DOHH2 (cell line): ENCODE results near the gene BCAR3.

ENCODE experiments used
- H3F3A ChIP-seq: fragments of 200-600 bp; sonication (generic), shearing (Covaris generic); 2 replicates; pipeline ENCODE4 v1.6.0; 2016; ENCODE audit warnings: antibody characterized with exemption, mild to moderate bottlenecking; ENCODE audit not compliant: control insufficient read depth, insufficient read depth
- H3K27ac ChIP-seq: fragments of 200-600 bp; sonication (generic); 2 replicates; pipeline ENCODE4 v1.5.1; 2014; ENCODE audit warnings: low read depth, mild to moderate bottlenecking, low read length, moderate library complexity
- H3K27me3 ChIP-seq: fragments of 200-600 bp; sonication (generic); 2 replicates; pipeline ENCODE4 v1.6.1; 2014; ENCODE audit warnings: mild to moderate bottlenecking, low read length, mixed read lengths; ENCODE audit not compliant: control insufficient read depth
- H3K36me3 ChIP-seq: fragments of 200-600 bp; sonication (generic); 2 replicates; pipeline ENCODE4 v1.6.1; 2014; ENCODE audit warnings: mild to moderate bottlenecking, low read length, moderate library complexity, mixed read lengths; ENCODE audit not compliant: control insufficient read depth
- H3K4me1 ChIP-seq: fragments of 200-600 bp; sonication (generic); 2 replicates; pipeline ENCODE4 v1.6.1; 2014; ENCODE audit warnings: mild to moderate bottlenecking, low read length, mixed read lengths; ENCODE audit not compliant: control insufficient read depth
- H3K4me2 ChIP-seq: fragments of 200-600 bp; sonication (generic); 2 replicates; pipeline ENCODE4 v1.6.0; 2014; ENCODE audit warnings: mild to moderate bottlenecking, low read length, moderate library complexity
- H3K4me3 ChIP-seq: fragments of 200-600 bp; sonication (generic); 2 replicates; pipeline ENCODE4 v1.5.1; 2014; ENCODE audit warnings: mild to moderate bottlenecking, low read length, mixed read lengths
- H3K79me2 ChIP-seq: fragments of 200-600 bp; sonication (generic); 2 replicates; pipeline ENCODE4 v1.6.1; 2014; ENCODE audit warnings: mild to moderate bottlenecking, low read length, mixed read lengths; ENCODE audit not compliant: control insufficient read depth
- H3K9me2 ChIP-seq: fragments of 200-600 bp; sonication (generic); replicated peaks from 2 replicates; pipeline ENCODE4 v1.6.1; 2014; ENCODE audit warnings: mild to moderate bottlenecking, low read length, mixed read lengths; ENCODE audit not compliant: control insufficient read depth
- H3K9me3 ChIP-seq: fragments of 200-600 bp; sonication (generic); 2 replicates; pipeline ENCODE4 v1.6.1; 2014; ENCODE audit warnings: antibody characterized with exemption, low read length, mixed read lengths; ENCODE audit not compliant: control insufficient read depth, insufficient read depth
- H4K20me1 ChIP-seq: fragments of 200-600 bp; sonication (generic); 2 replicates; pipeline ENCODE4 v1.6.0; 2014; ENCODE audit warnings: low read depth, mild to moderate bottlenecking, antibody characterized with exemption, low read length, moderate library complexity; ENCODE audit not compliant: control insufficient read depth, insufficient read depth
- EZH2phosphoT487 ChIP-seq: fragments of 200-600 bp; sonication (generic); IDR thresholded peaks from 2 replicates; pipeline ENCODE4 v1.6.1; 2017; ENCODE audit warnings: borderline replicate concordance, mild to moderate bottlenecking, antibody characterized with exemption, low read length, moderate library complexity, mixed read lengths
- TF ChIP-seq, protein P1 (sequence below): fragments of 200-600 bp; sonication (generic); IDR thresholded peaks from one replicate; pipeline ENCODE4 v1.5.1; 2014; ENCODE audit warnings: antibody characterized with exemption, mild to moderate bottlenecking, low read depth, low read length; ENCODE audit not compliant: poor library complexity, severe bottlenecking

BCAR3 gene

DNA sequence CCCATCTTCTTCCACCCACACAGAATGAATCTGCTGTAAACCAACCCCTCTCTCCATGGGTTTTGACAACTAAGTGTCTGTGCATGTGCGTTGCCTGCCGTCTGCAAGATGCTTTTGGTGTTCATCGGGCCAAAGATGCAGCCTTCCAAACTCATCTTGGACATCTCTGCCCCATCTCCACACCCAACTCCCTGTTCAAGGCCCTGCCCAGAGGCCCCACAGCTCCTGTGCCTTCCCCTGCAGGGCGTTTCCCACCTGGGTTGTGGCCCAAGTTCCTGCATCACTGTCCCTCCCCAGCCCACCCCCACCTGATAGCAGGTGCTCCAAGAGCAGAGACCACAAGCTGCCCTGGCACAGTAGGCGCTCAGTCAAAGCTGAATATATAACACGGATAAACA lies 103.2 kb downstream of the BCAR3 start:
- H3K27me3 ChIP-seq = no peaks in the 10 kb centered on the region
- no peaks in the 10 kb centered on the region for H3K9me2 ChIP-seq
- H3K4me3 ChIP-seq = no peak overlapping the region
- no peaks in the 10 kb centered on the region for H3F3A ChIP-seq
- TF ChIP-seq EZH2phosphoT487 = no peak
- TF ChIP-seq, protein P1, sequence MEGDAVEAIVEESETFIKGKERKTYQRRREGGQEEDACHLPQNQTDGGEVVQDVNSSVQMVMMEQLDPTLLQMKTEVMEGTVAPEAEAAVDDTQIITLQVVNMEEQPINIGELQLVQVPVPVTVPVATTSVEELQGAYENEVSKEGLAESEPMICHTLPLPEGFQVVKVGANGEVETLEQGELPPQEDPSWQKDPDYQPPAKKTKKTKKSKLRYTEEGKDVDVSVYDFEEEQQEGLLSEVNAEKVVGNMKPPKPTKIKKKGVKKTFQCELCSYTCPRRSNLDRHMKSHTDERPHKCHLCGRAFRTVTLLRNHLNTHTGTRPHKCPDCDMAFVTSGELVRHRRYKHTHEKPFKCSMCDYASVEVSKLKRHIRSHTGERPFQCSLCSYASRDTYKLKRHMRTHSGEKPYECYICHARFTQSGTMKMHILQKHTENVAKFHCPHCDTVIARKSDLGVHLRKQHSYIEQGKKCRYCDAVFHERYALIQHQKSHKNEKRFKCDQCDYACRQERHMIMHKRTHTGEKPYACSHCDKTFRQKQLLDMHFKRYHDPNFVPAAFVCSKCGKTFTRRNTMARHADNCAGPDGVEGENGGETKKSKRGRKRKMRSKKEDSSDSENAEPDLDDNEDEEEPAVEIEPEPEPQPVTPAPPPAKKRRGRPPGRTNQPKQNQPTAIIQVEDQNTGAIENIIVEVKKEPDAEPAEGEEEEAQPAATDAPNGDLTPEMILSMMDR = no peak
- H3K36me3 ChIP-seq = peaks cover 91% of the 10 kb centered on the region
- no peaks in the 10 kb centered on the region for H3K9me3 ChIP-seq
- H3K4me2 ChIP-seq = no peak overlapping the region
- no peaks in the 10 kb centered on the region; the same call in 1 of the 2 replicates for H3K79me2 ChIP-seq
- H3K4me1 ChIP-seq = no peaks in the 10 kb centered on the region
- no peak overlapping the region for H3K27ac ChIP-seq
- H4K20me1 ChIP-seq = no peaks in the 10 kb centered on the region

DNA sequence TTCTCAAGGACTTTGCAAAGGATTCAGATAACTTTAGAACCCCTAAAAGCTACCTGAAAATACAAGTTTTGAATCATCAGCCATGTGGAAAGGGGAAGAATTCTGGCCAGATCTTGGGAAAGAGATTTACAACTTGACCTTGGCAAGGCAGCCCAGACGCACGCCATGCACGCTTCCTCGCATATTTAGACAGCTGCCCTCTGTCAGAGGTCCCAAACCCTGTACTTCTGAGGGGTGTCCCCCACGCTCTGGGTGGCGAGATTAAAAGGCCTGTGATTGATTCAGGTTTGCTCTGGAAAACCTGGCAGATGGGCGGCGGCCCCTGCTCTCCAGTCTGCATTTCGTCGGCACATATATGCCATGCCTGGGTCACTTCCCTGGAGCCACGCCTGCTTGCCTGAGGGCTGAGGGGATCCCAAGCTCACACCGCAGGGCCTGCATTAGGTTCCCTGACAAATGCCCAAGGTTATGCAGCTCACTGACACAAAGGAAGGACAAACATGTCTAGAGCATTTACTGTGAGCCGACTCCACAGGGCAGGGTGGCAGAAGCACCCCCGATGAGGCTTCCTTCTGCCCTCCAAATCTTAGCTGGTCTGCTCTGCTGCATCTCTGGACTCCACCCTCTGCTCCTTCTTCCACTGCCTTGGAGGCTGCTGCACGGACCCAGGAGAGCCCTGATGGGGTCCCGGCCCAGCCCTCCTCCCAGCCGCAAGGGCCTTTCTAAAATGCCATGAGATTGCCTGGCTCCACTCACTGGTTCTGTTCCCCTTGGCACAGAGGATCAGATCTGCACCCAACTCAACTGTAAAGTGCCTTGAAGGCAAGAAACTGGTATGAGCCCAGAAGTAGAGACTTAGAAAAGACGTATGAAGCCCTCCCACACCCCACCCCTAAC lies 103.9 kb downstream of the BCAR3 start:
- H3K27me3 ChIP-seq = no peaks in the 10 kb centered on the region
- TF ChIP-seq EZH2phosphoT487 = no peak
- TF ChIP-seq, protein P1 = no peak
- H3K27ac ChIP-seq = no peak overlapping the region
- H4K20me1 ChIP-seq = no peaks in the 10 kb centered on the region
- no peak overlapping the region for H3K4me3 ChIP-seq
- no peaks in the 10 kb centered on the region for H3K9me3 ChIP-seq
- H3K4me2 ChIP-seq = no peak overlapping the region
- no peaks in the 10 kb centered on the region for H3F3A ChIP-seq
- H3K79me2 ChIP-seq = no peaks in the 10 kb centered on the region; the same call in 1 of the 2 replicates
- no peaks in the 10 kb centered on the region for H3K9me2 ChIP-seq
- peaks cover 88% of the 10 kb centered on the region for H3K36me3 ChIP-seq
- no peaks in the 10 kb centered on the region for H3K4me1 ChIP-seq

DNA sequence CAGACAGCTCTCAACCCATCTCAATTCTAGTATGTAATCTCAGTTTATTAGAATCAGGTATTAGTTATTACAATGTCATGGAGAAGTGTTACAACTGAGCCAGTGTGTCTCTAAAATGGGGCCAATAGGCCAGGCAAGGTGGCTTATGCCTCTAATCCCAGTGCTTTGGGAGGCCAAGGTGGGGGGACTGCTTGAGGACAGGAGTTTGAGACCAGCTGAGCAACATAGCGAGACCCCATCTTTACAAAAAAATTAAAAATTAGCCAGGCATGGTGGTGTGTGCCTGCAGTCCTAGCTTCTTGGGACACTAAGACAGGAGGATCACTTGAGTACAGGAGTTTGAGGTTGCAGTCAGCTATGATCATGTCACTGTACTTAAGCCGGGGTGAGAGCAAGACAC lies 104.9 kb downstream of the BCAR3 start:
- Histone ChIP-seq H3K4me2 (no peak overlapping the region), H3K9me2 (no peaks in the 10 kb centered on the region), H3K27ac (no peak overlapping the region), H3K79me2 (no peaks in the 10 kb centered on the region; the same call in 1 of the 2 replicates), H4K20me1 (no peaks in the 10 kb centered on the region), H3K9me3 (no peaks in the 10 kb centered on the region), H3K4me1 (no peaks in the 10 kb centered on the region), H3K27me3 (no peaks in the 10 kb centered on the region), H3K36me3 (peaks cover 88% of the 10 kb centered on the region), H3K4me3 (no peak overlapping the region), H3F3A (no peaks in the 10 kb centered on the region)
- no peak for TF ChIP-seq EZH2phosphoT487
- TF ChIP-seq, protein P1 = no peak
